K562 treated with DMSO at 1 percent for 12 hours (cell line): ENCODE measurements around the gene NUDT10. TPM values are rescaled to one million over a fixed set of nuclear protein-coding genes. Genes with fewer than 3 reads are reported as not detected.

Experiments
- total RNA-seq: library from RNA; unstranded; fragments of 300-600 nt; gene quantifications from 2 replicates; pipeline ENCODE4 v1.2.3, GENCODE V29; 2022; ENCODE audit not compliant: insufficient read depth

The NUDT10 gene
- total RNA-seq, result not detected in 2 replicates

DNA sequence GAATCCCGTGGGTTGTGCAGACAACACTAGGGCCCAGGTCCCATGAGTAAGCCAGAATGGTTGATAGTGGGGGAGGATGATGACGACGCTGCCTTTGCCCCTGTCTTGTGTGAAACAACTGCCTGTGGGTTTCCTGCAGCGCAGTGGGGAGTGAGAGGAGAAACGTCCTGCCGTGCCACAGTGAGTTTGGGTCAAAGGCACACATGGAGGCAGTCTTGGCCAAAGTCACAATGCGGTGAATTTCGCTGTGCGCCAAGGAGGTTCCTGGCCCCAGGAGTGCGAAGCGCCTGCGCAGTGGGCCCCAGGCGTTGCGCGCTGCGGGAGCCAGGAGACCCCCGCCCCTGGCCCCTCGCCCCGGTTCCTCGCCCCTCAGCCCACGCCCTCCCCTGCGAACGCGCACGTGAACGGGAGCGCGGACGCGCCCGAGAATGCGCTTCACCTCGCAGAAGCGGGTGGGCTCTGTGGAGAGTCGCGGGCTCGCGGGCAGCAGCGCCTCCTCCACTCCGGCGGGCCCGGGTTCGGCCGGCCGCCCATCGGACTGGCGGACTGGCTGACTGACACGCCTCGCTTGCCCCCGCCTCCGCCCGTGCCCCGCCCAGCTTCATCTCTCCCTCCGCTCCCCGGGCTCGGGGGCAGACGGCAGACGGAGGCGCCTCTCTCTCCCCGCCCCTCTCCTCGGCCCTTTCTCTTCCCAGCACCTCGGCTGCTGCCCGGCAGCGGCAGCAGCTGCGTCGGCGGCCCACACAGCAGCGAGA is at the start of gene NUDT10:
Gene NUDT10, plus strand, starts transcription at position 635 of the 755 bp plus-strand sequence. CDS start 144 bp downstream, outside the sequence.

Other genes with a start within 250 kb of the NUDT10 start
- gene NUDT11, start 163.8 kb downstream of the NUDT10 start, total RNA-seq, result not detected in 2 replicates